Activated CD8-positive, alpha-beta memory T cell treated with anti-CD3 and anti-CD28 coated beads, Interleukin-2, amount 50 U/mL, for 24 hours (primary cell): Measurements from ENCODE around the gene ABCG1.

ENCODE experiments used
- DNase-seq: peaks from one replicate; pipeline ENCODE4 v3.0.0-alpha.2; 2020; ENCODE audit errors: extremely low read depth

Gene ABCG1

GRCh38 chr21:42232176-42232825 lies 13.4 kb downstream of the ABCG1 start:
- no peak for DNase-seq

GRCh38 chr21:42233067-42233961 lies 14.4 kb downstream of the ABCG1 start:
- peak; percentile 64 for DNase-seq

- DNase-seq: no peak
Observed at GRCh38 chr21:42234041-42234440, 15.1 kb downstream of the ABCG1 start.

GRCh38 chr21:42234464-42235241 lies 15.7 kb downstream of the ABCG1 start:
- DNase-seq: peak; percentile 41

GRCh38 chr21:42235593-42235992 lies 16.7 kb downstream of the ABCG1 start:
- no peak for DNase-seq

GRCh38 chr21:42236014-42236413 lies 17.1 kb downstream of the ABCG1 start:
- DNase-seq: no peak

GRCh38 chr21:42236693-42237092 lies 17.8 kb downstream of the ABCG1 start:
- DNase-seq: no peak

- DNase-seq: no peak
Observed at GRCh38 chr21:42237161-42237560, 18.2 kb downstream of the ABCG1 start.

GRCh38 chr21:42237577-42237976 lies 18.6 kb downstream of the ABCG1 start:
- DNase-seq: no peak

- DNase-seq: no peak
Observed at GRCh38 chr21:42238185-42238934, 19.4 kb downstream of the ABCG1 start.

- no peak for DNase-seq
Observed at GRCh38 chr21:42239556-42239955, 20.6 kb downstream of the ABCG1 start.

- no peak for DNase-seq
Observed at GRCh38 chr21:42239973-42240372, 21.0 kb downstream of the ABCG1 start.

- no peak for DNase-seq
Observed at GRCh38 chr21:42242611-42243010, 23.7 kb downstream of the ABCG1 start.

GRCh38 chr21:42243026-42243425 lies 24.1 kb downstream of the ABCG1 start:
- DNase-seq: no peak

- no peak for DNase-seq
Observed at GRCh38 chr21:42245331-42246193, 26.6 kb downstream of the ABCG1 start.

- no peak for DNase-seq
Observed at GRCh38 chr21:42247716-42248115, 28.8 kb downstream of the ABCG1 start.

- DNase-seq: no peak
Observed at GRCh38 chr21:42248241-42248640, 29.3 kb downstream of the ABCG1 start.

GRCh38 chr21:42248783-42249597 lies 30.1 kb downstream of the ABCG1 start:
- no peak for DNase-seq
